ENCODE measurements around the gene DOHH.

Gene DOHH

GRCh38 chr19:3470500-3471128 lies 29.9 kb downstream of the DOHH start:
- no peak overlapping the region for H4K91ac ChIP-seq (ENCODE audit: low read depth, low read length)
- no peak overlapping the region for H3K4ac ChIP-seq (ENCODE audit: low read depth, low read length)
- no peak overlapping the region for H2AFZ ChIP-seq (ENCODE audit: insufficient read depth, low read length, poor library complexity)
- H2BK12ac ChIP-seq (ENCODE audit: low read length): no peak overlapping the region
- H3K79me2 ChIP-seq (ENCODE audit: control insufficient read depth, insufficient read depth, low read length, poor library complexity): no peaks in the 10 kb centered on the region
- H2BK5ac ChIP-seq (ENCODE audit: low read depth, low read length, poor library complexity): no peak overlapping the region
- no peak overlapping the region for H2BK120ac ChIP-seq (ENCODE audit: insufficient read depth, low read length, poor library complexity)
- no peaks in the 10 kb centered on the region for H3K79me1 ChIP-seq (ENCODE audit: low read length)
- H3K4me2 ChIP-seq (ENCODE audit: low read length): no peak overlapping the region
- whole genome bisulfite sequencing (ENCODE audit: extremely low coverage, insufficient coverage, insufficient read length): no CpG with 5 or more reads among the region's 11 CpGs
- DNase-seq: no peak
- peaks cover 3% of the 10 kb centered on the region for H3K27me3 ChIP-seq (ENCODE audit: insufficient read depth, low read length)
- H3K4me1 ChIP-seq (ENCODE audit: control insufficient read depth in 1 of 2, insufficient read depth in 2 of 2, low read length in 2 of 2): no peaks in the 10 kb centered on the region
- no peak overlapping the region for H3K23ac ChIP-seq (ENCODE audit: low read length)
- no peak overlapping the region for H3K9ac ChIP-seq (ENCODE audit: low read length)
- H3K4me3 ChIP-seq (ENCODE audit: low read depth, low read length): no peak overlapping the region
- no peak overlapping the region for H2AK5ac ChIP-seq (ENCODE audit: low read length)
- no peak overlapping the region for H3K14ac ChIP-seq (ENCODE audit: low read length)
- no peak overlapping the region for H3K18ac ChIP-seq (ENCODE audit: low read length)
- H3K27ac ChIP-seq (ENCODE audit: low read depth, low read length): no peak overlapping the region
- no peaks in the 10 kb centered on the region for H3K36me3 ChIP-seq (ENCODE audit: control insufficient read depth in 1 of 2, insufficient read depth in 2 of 2, low read length in 2 of 2)
- H4K12ac ChIP-seq (ENCODE audit: low read depth, low read length): no peak overlapping the region
- no peak overlapping the region for H4K8ac ChIP-seq (ENCODE audit: low read depth, low read length)
- H3K9me3 ChIP-seq (ENCODE audit: insufficient read depth, low read depth, low read length): peaks cover 6% of the 10 kb centered on the region

- H2AK5ac ChIP-seq (ENCODE audit: low read length): no peak overlapping the region
- no peak overlapping the region for H2BK120ac ChIP-seq (ENCODE audit: insufficient read depth, low read length, poor library complexity)
- H3K36me3 ChIP-seq (ENCODE audit: control insufficient read depth in 1 of 2, insufficient read depth in 2 of 2, low read length in 2 of 2): no peaks in the 10 kb centered on the region
- H3K14ac ChIP-seq (ENCODE audit: low read length): no peak overlapping the region
- no peak overlapping the region for H4K91ac ChIP-seq (ENCODE audit: low read depth, low read length)
- no peak overlapping the region for H3K4ac ChIP-seq (ENCODE audit: low read depth, low read length)
- no peak overlapping the region for H2AFZ ChIP-seq (ENCODE audit: insufficient read depth, low read length, poor library complexity)
- H4K8ac ChIP-seq (ENCODE audit: low read depth, low read length): no peak overlapping the region
- H3K79me2 ChIP-seq (ENCODE audit: control insufficient read depth, insufficient read depth, low read length, poor library complexity): no peaks in the 10 kb centered on the region
- H3K4me2 ChIP-seq (ENCODE audit: low read length): no peak overlapping the region
- no peak overlapping the region for H2BK12ac ChIP-seq (ENCODE audit: low read length)
- no peak overlapping the region for H2BK5ac ChIP-seq (ENCODE audit: low read depth, low read length, poor library complexity)
- H3K4me3 ChIP-seq (ENCODE audit: low read depth, low read length): no peak overlapping the region
- peaks cover 6% of the 10 kb centered on the region for H3K27me3 ChIP-seq (ENCODE audit: insufficient read depth, low read length)
- no peak overlapping the region for H4K12ac ChIP-seq (ENCODE audit: low read depth, low read length)
- DNase-seq: no peak
- H3K27ac ChIP-seq (ENCODE audit: low read depth, low read length): no peak overlapping the region
- WGBS (ENCODE audit: extremely low coverage, insufficient coverage, insufficient read length): no CpG with 5 or more reads among the region's 14 CpGs
- H3K18ac ChIP-seq (ENCODE audit: low read length): no peak overlapping the region
- no peaks in the 10 kb centered on the region for H3K79me1 ChIP-seq (ENCODE audit: low read length)
- H3K23ac ChIP-seq (ENCODE audit: low read length): no peak overlapping the region
- no peaks in the 10 kb centered on the region for H3K4me1 ChIP-seq (ENCODE audit: control insufficient read depth in 1 of 2, insufficient read depth in 2 of 2, low read length in 2 of 2)
- H3K9ac ChIP-seq (ENCODE audit: low read length): no peak overlapping the region
- H3K9me3 ChIP-seq (ENCODE audit: insufficient read depth, low read depth, low read length): peaks cover 6% of the 10 kb centered on the region
Measured at GRCh38 chr19:3469638-3470499, 30.6 kb downstream of the DOHH start.

DNA sequence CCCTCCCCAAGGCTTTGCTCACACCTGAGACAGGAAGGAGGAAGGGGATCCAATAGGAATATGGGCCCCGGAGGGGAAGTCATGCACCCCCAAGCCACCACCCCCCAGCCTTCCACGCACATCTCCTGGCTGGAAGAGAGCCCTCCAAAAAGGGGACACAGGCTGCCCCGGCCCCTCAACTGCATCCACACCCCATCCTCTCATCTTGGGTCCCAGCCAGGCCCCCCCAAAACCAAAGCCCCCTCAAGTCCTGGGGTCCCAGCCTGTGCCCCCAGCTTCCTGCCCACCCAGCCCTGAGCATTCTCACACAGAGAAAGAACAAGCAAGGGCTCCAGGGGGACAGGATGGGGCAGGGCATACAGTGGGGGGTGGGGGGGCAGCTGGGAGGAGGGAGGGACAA lies 32.3 kb downstream of the DOHH start:
- Histone ChIP-seq H3K27me3 (ENCODE audit: insufficient read depth, low read length) (peaks cover 20% of the 10 kb centered on the region), H3K9me3 (ENCODE audit: insufficient read depth, low read depth, low read length) (peaks cover 7% of the 10 kb centered on the region), H3K18ac (ENCODE audit: low read length) (no peak overlapping the region), H3K79me1 (ENCODE audit: low read length) (no peaks in the 10 kb centered on the region), H2BK5ac (ENCODE audit: low read depth, low read length, poor library complexity) (no peak overlapping the region), H2AFZ (ENCODE audit: insufficient read depth, low read length, poor library complexity) (no peak overlapping the region), H2BK120ac (ENCODE audit: insufficient read depth, low read length, poor library complexity) (no peak overlapping the region), H3K4me1 (ENCODE audit: control insufficient read depth in 1 of 2, insufficient read depth in 2 of 2, low read length in 2 of 2) (no peaks in the 10 kb centered on the region), H3K79me2 (ENCODE audit: control insufficient read depth, insufficient read depth, low read length, poor library complexity) (no peaks in the 10 kb centered on the region), H3K4me2 (ENCODE audit: low read length) (no peak overlapping the region), H4K8ac (ENCODE audit: low read depth, low read length) (no peak overlapping the region), H3K23ac (ENCODE audit: low read length) (no peak overlapping the region), H3K14ac (ENCODE audit: low read length) (no peak overlapping the region), H4K91ac (ENCODE audit: low read depth, low read length) (no peak overlapping the region), H3K27ac (ENCODE audit: low read depth, low read length) (no peak overlapping the region), H3K36me3 (ENCODE audit: control insufficient read depth in 1 of 2, insufficient read depth in 2 of 2, low read length in 2 of 2) (no peaks in the 10 kb centered on the region), H3K4ac (ENCODE audit: low read depth, low read length) (no peak overlapping the region), H4K12ac (ENCODE audit: low read depth, low read length) (no peak overlapping the region), H3K9ac (ENCODE audit: low read length) (no peak overlapping the region), H2BK12ac (ENCODE audit: low read length) (no peak overlapping the region), H2AK5ac (ENCODE audit: low read length) (no peak overlapping the region), H3K4me3 (ENCODE audit: low read depth, low read length) (no peak overlapping the region)
- no peak for DNase-seq
- WGBS (ENCODE audit: extremely low coverage, insufficient coverage, insufficient read length): no CpG with 5 or more reads among the region's 3 CpGs

- H3K4me2 ChIP-seq (ENCODE audit: low read length): no peak overlapping the region
- no peaks in the 10 kb centered on the region for H3K79me1 ChIP-seq (ENCODE audit: low read length)
- no peak overlapping the region for H4K12ac ChIP-seq (ENCODE audit: low read depth, low read length)
- H3K27me3 ChIP-seq (ENCODE audit: insufficient read depth, low read length): peaks cover 26% of the 10 kb centered on the region
- H3K79me2 ChIP-seq (ENCODE audit: control insufficient read depth, insufficient read depth, low read length, poor library complexity): no peaks in the 10 kb centered on the region
- H3K9ac ChIP-seq (ENCODE audit: low read length): no peak overlapping the region
- H2BK12ac ChIP-seq (ENCODE audit: low read length): no peak overlapping the region
- H3K27ac ChIP-seq (ENCODE audit: low read depth, low read length): no peak overlapping the region
- no peak overlapping the region for H3K14ac ChIP-seq (ENCODE audit: low read length)
- no peak overlapping the region for H3K4ac ChIP-seq (ENCODE audit: low read depth, low read length)
- no peak overlapping the region for H4K8ac ChIP-seq (ENCODE audit: low read depth, low read length)
- H2AFZ ChIP-seq (ENCODE audit: insufficient read depth, low read length, poor library complexity): no peak overlapping the region
- H4K91ac ChIP-seq (ENCODE audit: low read depth, low read length): no peak overlapping the region
- no CpG with 5 or more reads among the region's 10 CpGs for WGBS (ENCODE audit: extremely low coverage, insufficient coverage, insufficient read length)
- H2BK5ac ChIP-seq (ENCODE audit: low read depth, low read length, poor library complexity): no peak overlapping the region
- no peaks in the 10 kb centered on the region for H3K36me3 ChIP-seq (ENCODE audit: control insufficient read depth in 1 of 2, insufficient read depth in 2 of 2, low read length in 2 of 2)
- no peak overlapping the region for H2BK120ac ChIP-seq (ENCODE audit: insufficient read depth, low read length, poor library complexity)
- no peak overlapping the region for H3K18ac ChIP-seq (ENCODE audit: low read length)
- H3K4me1 ChIP-seq (ENCODE audit: control insufficient read depth in 1 of 2, insufficient read depth in 2 of 2, low read length in 2 of 2): no peaks in the 10 kb centered on the region
- DNase-seq: no peak
- H3K4me3 ChIP-seq (ENCODE audit: low read depth, low read length): no peak overlapping the region
- H2AK5ac ChIP-seq (ENCODE audit: low read length): no peak overlapping the region
- H3K23ac ChIP-seq (ENCODE audit: low read length): no peak overlapping the region
- peaks cover 9% of the 10 kb centered on the region for H3K9me3 ChIP-seq (ENCODE audit: insufficient read depth, low read depth, low read length)
Measured at GRCh38 chr19:3467437-3468198, 32.9 kb downstream of the DOHH start.
